CD14-positive monocyte (primary cell): ENCODE data around the gene TXNRD1. TPM values are rescaled to one million over a fixed set of nuclear protein-coding genes. Genes with fewer than 3 reads are reported as not detected.

Source experiments
- DNase-seq, 3 donors: peaks; one replicate each; pipeline ENCODE4 v3.0.0-alpha.2; 2011 to 2022
- H2AFZ ChIP-seq: 2 replicates; pipeline ENCODE4 v1.6.0; 2012; ENCODE audit warnings: mild to moderate bottlenecking, low read depth, low read length, inconsistent platforms; ENCODE audit not compliant: insufficient read depth, poor library complexity, severe bottlenecking
- H3K27ac ChIP-seq, 2 donors: 1 replicate in 1 of 2; 2 replicates in 1 of 2; pipeline ENCODE4 v1.5.1; 2012 to 2013; ENCODE audit warnings: low read length in 2 of 2, control low read depth in 1 of 2, inconsistent platforms in 1 of 2, low read depth in 1 of 2, mild to moderate bottlenecking in 1 of 2
- H3K27me3 ChIP-seq, 2 donors: one replicate each; pipeline versions ENCODE4 v1.6.0 to v1.6.1; 2011 to 2013; ENCODE audit warnings: low read length in 2 of 2; ENCODE audit not compliant: control insufficient read depth in 2 of 2, insufficient read depth in 2 of 2
- H3K36me3 ChIP-seq, 2 donors: replicated peaks in 1 of 2; 1 replicate in 1 of 2; 2 replicates in 1 of 2; pipeline versions ENCODE4 v1.5.1 to v1.6.1; 2012 to 2013; ENCODE audit warnings: low read length in 2 of 2, control low read depth in 1 of 2, inconsistent platforms in 1 of 2, mild to moderate bottlenecking in 1 of 2; ENCODE audit not compliant: insufficient read depth in 2 of 2, control insufficient read depth in 1 of 2
- H3K4me1 ChIP-seq, 2 donors: 1 replicate in 1 of 2; 2 replicates in 1 of 2; pipeline versions ENCODE4 v1.5.1 to v1.6.1; 2012 to 2013; ENCODE audit warnings: low read length in 2 of 2, control low read depth in 1 of 2, inconsistent platforms in 1 of 2, mild to moderate bottlenecking in 1 of 2, moderate library complexity in 1 of 2; ENCODE audit not compliant: insufficient read depth in 2 of 2, control insufficient read depth in 1 of 2
- H3K4me2 ChIP-seq: replicated peaks from 2 replicates; pipeline ENCODE3; 2012; ENCODE audit warnings: low read length, moderate library complexity, mild to moderate bottlenecking; ENCODE audit not compliant: poor library complexity, severe bottlenecking; ENCODE audit errors: extremely low read depth
- H3K4me3 ChIP-seq, 3 experiments: fragments of 200-600 bp in 1 of 3; sonication (generic) in 1 of 3; replicated peaks in 1 of 3; 1 replicate in 2 of 3; 2 replicates in 1 of 3; pipeline ENCODE4 v1.5.1; 2011 to 2013; ENCODE audit warnings: low read length in 3 of 3, mild to moderate bottlenecking in 3 of 3, control low read depth in 2 of 3, low read depth in 2 of 3, inconsistent platforms in 1 of 3, moderate library complexity in 1 of 3
- H3K79me2 ChIP-seq: 2 replicates; pipeline ENCODE4 v1.6.0; 2012; ENCODE audit warnings: mild to moderate bottlenecking, control low read depth, inconsistent platforms, low read length, moderate library complexity; ENCODE audit not compliant: insufficient read depth
- H3K9ac ChIP-seq: 2 replicates; pipeline ENCODE4 v1.6.0; 2017; ENCODE audit warnings: low read length, mild to moderate bottlenecking; ENCODE audit not compliant: insufficient read depth, poor library complexity, severe bottlenecking
- H3K9me3 ChIP-seq, 2 donors: replicated peaks in 1 of 2; 1 replicate in 1 of 2; 2 replicates in 1 of 2; pipeline versions ENCODE4 v1.5.1 to v1.6.1; 2012 to 2013; ENCODE audit warnings: low read length in 2 of 2, control low read depth in 1 of 2; ENCODE audit not compliant: control insufficient read depth in 1 of 2, insufficient read depth in 1 of 2
- H4K20me1 ChIP-seq: 2 replicates; pipeline ENCODE4 v1.6.0; 2012; ENCODE audit warnings: mild to moderate bottlenecking, low read length, control low read depth, moderate library complexity; ENCODE audit not compliant: insufficient read depth
- H3K27ac Mint-ChIP-seq, 7 donors: one replicate each; pipeline ENCODE4 v1.8.0; 2020; ENCODE audit warnings: mild to moderate bottlenecking in 7 of 7, mixed read lengths in 7 of 7, moderate library complexity in 6 of 7, inconsistent platforms in 2 of 7
- H3K27me3 Mint-ChIP-seq, 3 donors: one replicate each; pipeline ENCODE4 v1.8.0; 2021 to 2022; ENCODE audit warnings: low read depth in 3 of 3, mild to moderate bottlenecking in 3 of 3, mixed read lengths in 3 of 3, moderate library complexity in 3 of 3, inconsistent platforms in 1 of 3
- H3K36me3 Mint-ChIP-seq, 2 donors: one replicate each; pipeline ENCODE4 v1.8.0; 2020; ENCODE audit warnings: mixed read lengths in 2 of 2, inconsistent platforms in 1 of 2, mild to moderate bottlenecking in 1 of 2
- H3K4me1 Mint-ChIP-seq: one replicate; pipeline ENCODE4 v1.8.0; 2020; ENCODE audit warnings: mild to moderate bottlenecking, mixed read lengths
- H3K4me3 Mint-ChIP-seq, 2 donors: one replicate each; pipeline ENCODE4 v1.8.0; 2020; ENCODE audit warnings: mild to moderate bottlenecking in 2 of 2, mixed read lengths in 2 of 2, moderate library complexity in 1 of 2
- H3K9me3 Mint-ChIP-seq, 7 donors: one replicate each; pipeline ENCODE4 v1.8.0; 2020 to 2022; ENCODE audit warnings: mixed read lengths in 7 of 7, mild to moderate bottlenecking in 6 of 7, moderate library complexity in 6 of 7, inconsistent platforms in 2 of 7
- CTCF ChIP-seq: fragments of 200-600 bp; IDR thresholded peaks from one replicate; pipeline ENCODE4 v1.8.0; 2022; ENCODE audit warnings: antibody characterized with exemption, mild to moderate bottlenecking
- WGBS: methylation state at CpG from one replicate; pipeline ENCODE4 v1.1.5; 2013; ENCODE audit warnings: missing lambda C conversion rate; ENCODE audit not compliant: insufficient coverage; 5-methylcytosine and 5-hydroxymethylcytosine counted together
- intact Hi-C, 2 donors: fragments of 100-400 bp; cut with micrococcal nuclease; formaldehyde crosslinking; loops; one replicate each; pipeline versions ENCODE4 v1.15.0 to v1.15.1; 2023
- polyA plus RNA-seq, 3 donors: library from polyadenylated mRNA; depleted of rRNA in 1 of 3; unstranded in 2 of 3; stranded (reverse) in 1 of 3; fragments of 300-500 nt in 2 of 3; fragments of >200 nt in 1 of 3; fragmentation: Illumina TruSeq in 2 of 3; gene quantifications; 1 replicate in 2 of 3; 2 replicates in 1 of 3; pipeline ENCODE4 v1.2.3, GENCODE V29; 2012 to 2021

The TXNRD1 gene
- polyA plus RNA-seq, 3 donors, result 26.9 to 46.1 (median 29.2) TPM

- no peak overlapping the region for H3K4me3 Mint-ChIP-seq
Measured at GRCh38 chr12:104258476-104259067, 43.0 kb downstream of the TXNRD1 start.

GRCh38 chr12:104263026-104263425, 47.4 kb downstream of the TXNRD1 start:
- Mint-ChIP-seq H3K27ac (peak overlapping the region in 1 of 7 donors; percentile 61), H3K9me3 (peaks cover 0 to 5% (median 2%) of the 10 kb centered on the region in 7 donors)
- no CpG with 5 or more reads among the region's 4 CpGs for WGBS

More at GRCh38 chr12:104258476-104259067, 43.0 kb downstream of the TXNRD1 start:
- Histone ChIP-seq H3K4me2 (no peak overlapping the region), H3K9me3 (no peaks in the 10 kb centered on the region), H3K9ac (no peak overlapping the region), H3K27ac (no peak overlapping the region), H3K27me3 (no peaks in the 10 kb centered on the region), H2AFZ (peak overlapping the region; percentile 36), H3K79me2 (no peaks in the 10 kb centered on the region), H3K4me1 (peaks cover 8 to 9% of the 10 kb centered on the region in 2 donors), H3K4me3 (no peak overlapping the region), H4K20me1 (no peaks in the 10 kb centered on the region), H3K36me3 (no peaks in the 10 kb centered on the region)
- H3K36me3 Mint-ChIP-seq, result no peaks in the 10 kb centered on the region
- TF ChIP-seq CTCF, result no peak
- peaks cover 12% of the 10 kb centered on the region for H3K4me1 Mint-ChIP-seq
- H3K9me3 Mint-ChIP-seq, result no peaks in the 10 kb centered on the region
- no peaks in the 10 kb centered on the region for H3K27me3 Mint-ChIP-seq
- no peak overlapping the region for H3K27ac Mint-ChIP-seq
- 100% methylated on average over 2 of the region's 2 CpGs for WGBS
- DNase-seq, result no peak
- intact Hi-C loops, result no loop called here

More at GRCh38 chr12:104263026-104263425, 47.4 kb downstream of the TXNRD1 start:
- Mint-ChIP-seq H3K4me3 (no peak overlapping the region), H3K27me3 (peaks cover 0 to 2% (median 0%) of the 10 kb centered on the region in 3 donors), H3K36me3 (no peaks in the 10 kb centered on the region), H3K4me1 (peaks cover 17% of the 10 kb centered on the region)
- Histone ChIP-seq H3K4me3 (no peak overlapping the region), H3K79me2 (no peaks in the 10 kb centered on the region), H3K4me1 (peaks cover 15 to 16% of the 10 kb centered on the region in 2 donors), H4K20me1 (no peaks in the 10 kb centered on the region), H3K36me3 (no peaks in the 10 kb centered on the region), H3K4me2 (no peak overlapping the region), H3K9me3 (no peaks in the 10 kb centered on the region), H3K9ac (no peak overlapping the region), H2AFZ (no peak overlapping the region), H3K27ac (no peak overlapping the region), H3K27me3 (no peaks in the 10 kb centered on the region)
- TF ChIP-seq CTCF, result no peak
- intact Hi-C loops, result no loop called here
- DNase-seq, result no peak
